DND-41 (cell line): ENCODE data around the gene SINHCAF.

Experiments
- ATAC-seq: fragments of 200-7000 bp; cut with Tn5 transposase; 3 replicates; pipeline ENCODE4 v1.9.1; 2021; ENCODE audit warnings: low read depth; ENCODE audit not compliant: insufficient read depth
- DNase-seq: peaks from one replicate; pipeline ENCODE4 v3.0.0-alpha.2; 2020
- H2AFZ ChIP-seq: 2 replicates; pipeline ENCODE4 v1.6.0; 2012; ENCODE audit warnings: low read depth, low read length
- H3K27ac ChIP-seq: 2 replicates; pipeline ENCODE4 v1.5.1; 2012; ENCODE audit warnings: low read length, inconsistent platforms
- H3K27me3 ChIP-seq: fragments of 200-600 bp; sonication (generic); 2 replicates; pipeline ENCODE4 v1.6.0; 2012; ENCODE audit warnings: low read length, mild to moderate bottlenecking, inconsistent platforms; ENCODE audit not compliant: insufficient read depth, poor library complexity
- H3K36me3 ChIP-seq: 2 replicates; pipeline ENCODE4 v1.5.1; 2012; ENCODE audit warnings: low read length, inconsistent platforms; ENCODE audit not compliant: insufficient read depth
- H3K4me1 ChIP-seq: 2 replicates; pipeline ENCODE4 v1.5.1; 2012; ENCODE audit warnings: mild to moderate bottlenecking, low read length; ENCODE audit not compliant: insufficient read depth
- H3K4me2 ChIP-seq: 2 replicates; pipeline ENCODE4 v1.6.0; 2012; ENCODE audit warnings: mild to moderate bottlenecking, moderate library complexity, low read length, inconsistent platforms; ENCODE audit not compliant: insufficient read depth
- H3K4me3 ChIP-seq, 2 experiments: fragments of 200-600 bp in 1 of 2; shearing (Covaris generic) in 1 of 2; 2 replicates each; pipeline ENCODE4 v1.5.1; 2012 to 2016; ENCODE audit warnings: inconsistent platforms in 2 of 2, low read length in 2 of 2, mild to moderate bottlenecking in 2 of 2, low read depth in 1 of 2, moderate library complexity in 1 of 2
- H3K79me2 ChIP-seq: 2 replicates; pipeline ENCODE4 v1.6.0; 2012; ENCODE audit warnings: low read length, inconsistent platforms; ENCODE audit not compliant: insufficient read depth
- H3K9ac ChIP-seq: 2 replicates; pipeline ENCODE4 v1.6.0; 2012; ENCODE audit warnings: low read depth, mild to moderate bottlenecking, inconsistent platforms, low read length, moderate library complexity
- H3K9me3 ChIP-seq: 2 replicates; pipeline ENCODE4 v1.5.1; 2012; ENCODE audit warnings: low read length, moderate library complexity, mild to moderate bottlenecking, inconsistent platforms; ENCODE audit not compliant: insufficient read depth, severe bottlenecking
- H4K20me1 ChIP-seq: 2 replicates; pipeline ENCODE4 v1.6.0; 2012; ENCODE audit warnings: low read length; ENCODE audit not compliant: insufficient read depth
- EZH2 ChIP-seq: IDR thresholded peaks from 3 replicates; pipeline ENCODE4 v1.6.1; 2012; ENCODE audit warnings: borderline replicate concordance, low read depth, mild to moderate bottlenecking, moderate library complexity, low read length, inconsistent platforms; ENCODE audit not compliant: severe bottlenecking
- TF ChIP-seq, protein P1 (sequence below): IDR thresholded peaks from 2 replicates; pipeline ENCODE4 v1.5.1; 2012; ENCODE audit warnings: borderline replicate concordance, low read length, moderate library complexity, mild to moderate bottlenecking; ENCODE audit not compliant: poor library complexity, severe bottlenecking; ENCODE audit errors: extremely low read depth

Gene SINHCAF

DNA sequence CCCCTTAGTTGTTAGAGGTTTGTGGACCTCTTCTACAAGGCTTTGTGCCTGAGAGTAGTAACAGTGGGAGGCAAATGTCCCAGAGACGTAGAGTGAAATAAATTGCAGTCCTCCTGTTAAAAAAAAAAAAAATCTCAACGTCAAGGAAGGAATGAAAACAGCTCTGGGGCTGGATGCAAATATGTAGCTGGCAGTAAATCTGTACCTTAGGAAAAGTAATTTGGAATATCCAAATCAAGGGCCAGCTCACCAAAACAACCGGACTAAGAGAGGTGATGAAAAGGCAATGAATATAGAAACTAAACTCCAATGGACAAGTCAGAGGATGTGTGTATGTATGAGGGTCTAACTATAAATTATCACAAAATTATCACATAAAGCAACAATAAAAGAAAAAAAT, 27.0 kb downstream of the SINHCAF start:
- Histone ChIP-seq H4K20me1 (peaks cover 68% of the 10 kb centered on the region), H3K9ac (no peak overlapping the region), H3K27ac (no peak overlapping the region), H2AFZ (no peak overlapping the region), H3K4me1 (no peaks in the 10 kb centered on the region), H3K79me2 (peaks cover 84% of the 10 kb centered on the region), H3K36me3 (peaks cover 87% of the 10 kb centered on the region), H3K4me3 (no peak overlapping the region), H3K4me2 (no peak overlapping the region), H3K27me3 (no peaks in the 10 kb centered on the region), H3K9me3 (no peaks in the 10 kb centered on the region)
- TF ChIP-seq EZH2: no peak
- TF ChIP-seq, protein P1, sequence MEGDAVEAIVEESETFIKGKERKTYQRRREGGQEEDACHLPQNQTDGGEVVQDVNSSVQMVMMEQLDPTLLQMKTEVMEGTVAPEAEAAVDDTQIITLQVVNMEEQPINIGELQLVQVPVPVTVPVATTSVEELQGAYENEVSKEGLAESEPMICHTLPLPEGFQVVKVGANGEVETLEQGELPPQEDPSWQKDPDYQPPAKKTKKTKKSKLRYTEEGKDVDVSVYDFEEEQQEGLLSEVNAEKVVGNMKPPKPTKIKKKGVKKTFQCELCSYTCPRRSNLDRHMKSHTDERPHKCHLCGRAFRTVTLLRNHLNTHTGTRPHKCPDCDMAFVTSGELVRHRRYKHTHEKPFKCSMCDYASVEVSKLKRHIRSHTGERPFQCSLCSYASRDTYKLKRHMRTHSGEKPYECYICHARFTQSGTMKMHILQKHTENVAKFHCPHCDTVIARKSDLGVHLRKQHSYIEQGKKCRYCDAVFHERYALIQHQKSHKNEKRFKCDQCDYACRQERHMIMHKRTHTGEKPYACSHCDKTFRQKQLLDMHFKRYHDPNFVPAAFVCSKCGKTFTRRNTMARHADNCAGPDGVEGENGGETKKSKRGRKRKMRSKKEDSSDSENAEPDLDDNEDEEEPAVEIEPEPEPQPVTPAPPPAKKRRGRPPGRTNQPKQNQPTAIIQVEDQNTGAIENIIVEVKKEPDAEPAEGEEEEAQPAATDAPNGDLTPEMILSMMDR: no peak
- no peak for DNase-seq
- no peak for ATAC-seq

DNA sequence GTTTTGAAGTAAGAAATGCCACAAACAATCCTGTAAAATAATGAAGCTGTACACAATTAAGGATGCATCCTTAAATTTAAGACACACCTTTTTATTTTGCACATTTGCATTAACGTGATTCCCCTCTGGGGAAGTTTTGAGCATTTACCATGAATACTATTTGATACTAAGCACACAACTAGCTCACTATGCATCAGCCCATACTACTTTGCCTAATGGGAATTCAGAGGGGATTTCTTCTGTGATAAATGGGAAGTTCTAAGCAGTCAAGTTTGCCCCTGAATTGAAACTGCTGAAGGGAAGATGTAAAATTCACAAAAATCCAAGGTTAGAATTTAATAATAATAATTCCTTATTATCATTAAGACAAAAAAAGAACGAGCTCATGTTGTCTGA, 27.4 kb downstream of the SINHCAF start:
- Histone ChIP-seq H3K79me2 (peaks cover 84% of the 10 kb centered on the region), H3K27ac (no peak overlapping the region), H3K4me1 (no peaks in the 10 kb centered on the region), H3K9ac (no peak overlapping the region), H3K9me3 (no peaks in the 10 kb centered on the region), H3K36me3 (peaks cover 87% of the 10 kb centered on the region), H2AFZ (no peak overlapping the region), H3K4me3 (no peak overlapping the region), H3K27me3 (no peaks in the 10 kb centered on the region), H3K4me2 (no peak overlapping the region), H4K20me1 (peaks cover 64% of the 10 kb centered on the region)
- TF ChIP-seq, protein P1: no peak
- ATAC-seq: no peak
- DNase-seq: no peak

DNA sequence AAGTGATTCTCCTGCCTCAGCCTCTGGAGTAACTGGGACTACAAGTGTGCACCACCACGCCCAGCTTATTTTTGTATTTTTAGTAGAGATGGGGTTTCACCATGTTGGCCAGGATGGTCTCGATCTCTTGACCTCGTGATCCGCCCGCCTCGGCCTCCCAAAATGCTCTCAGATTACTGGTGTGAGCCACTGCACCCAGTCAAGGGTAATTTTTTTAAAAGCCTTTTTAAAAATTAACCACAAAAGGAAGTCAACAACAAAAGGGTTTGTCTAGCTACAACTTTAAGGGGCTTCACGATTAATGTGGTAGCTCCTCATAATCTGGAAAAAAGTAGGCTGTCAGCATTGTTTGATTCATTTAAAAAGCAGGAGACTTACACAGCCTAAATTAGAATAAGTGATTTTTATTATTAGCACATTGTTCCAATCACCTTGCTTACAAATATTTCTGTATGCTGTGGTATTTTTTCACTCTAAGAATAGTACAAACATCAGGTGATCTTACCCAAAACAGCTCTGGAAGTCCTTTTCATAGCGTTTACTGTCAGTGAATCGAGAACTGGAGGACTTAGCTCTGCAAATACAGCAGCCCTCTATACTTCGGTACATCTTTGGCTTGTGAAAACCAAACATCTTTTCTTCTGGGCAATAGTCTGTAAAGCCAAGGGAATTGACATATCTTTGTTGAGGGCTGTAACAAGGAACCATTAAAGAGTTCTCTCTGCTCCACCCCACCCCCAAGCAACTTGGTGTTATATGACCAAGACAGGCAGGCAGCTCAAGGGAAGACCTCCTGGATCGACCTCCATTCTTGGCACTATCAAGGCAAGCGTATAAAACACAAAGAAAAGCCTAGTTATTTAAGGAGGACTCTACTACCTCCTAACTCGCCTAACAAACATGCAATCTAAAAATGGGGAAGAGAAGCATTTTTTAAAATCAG, 28.1 kb downstream of the SINHCAF start:
- Histone ChIP-seq H3K27me3 (no peaks in the 10 kb centered on the region), H3K27ac (no peak overlapping the region), H4K20me1 (peaks cover 63% of the 10 kb centered on the region), H3K4me3 (no peak overlapping the region), H3K9me3 (no peaks in the 10 kb centered on the region), H3K9ac (no peak overlapping the region), H3K36me3 (peaks cover 87% of the 10 kb centered on the region), H3K4me1 (no peaks in the 10 kb centered on the region), H2AFZ (no peak overlapping the region), H3K79me2 (peaks cover 84% of the 10 kb centered on the region), H3K4me2 (no peak overlapping the region)
- DNase-seq (no peak), ATAC-seq (no peak)
- TF ChIP-seq, protein P1: no peak
- no peak for TF ChIP-seq EZH2
